Coronary artery (tissue), 2 donors: ENCODE results near the gene VSIR.
A peak's percentile ranks its signal among the peaks of the same experiment; 100 is the strongest.

Experiments
- DNase-seq: peaks from one replicate; pipeline ENCODE4 v3.0.0-alpha.2; 2017; ENCODE audit warnings: low spot score
- H3K27ac ChIP-seq, 2 donors: fragments of 200-600 bp; sonication (generic); one replicate each; pipeline ENCODE4 v1.5.1; 2016 to 2019
- H3K4me3 ChIP-seq: fragments of 200-600 bp; sonication (generic); 2 replicates; pipeline ENCODE4 v1.5.1; 2016; ENCODE audit warnings: mild to moderate bottlenecking, moderate library complexity
- CTCF ChIP-seq: fragments of 200-600 bp; sonication (generic); IDR thresholded peaks from one replicate; pipeline ENCODE4 v1.5.1; 2019; ENCODE audit warnings: antibody characterized with exemption

Gene VSIR

GRCh38 chr10:71754562-71754961 lies 18.8 kb downstream of the VSIR start:
- Histone ChIP-seq H3K4me3 (no peak overlapping the region), H3K27ac (peak overlapping the region in 1 of 2 donors; percentile 4)
- no peak for DNase-seq
- no peak for TF ChIP-seq CTCF

GRCh38 chr10:71753960-71754505 lies 19.3 kb downstream of the VSIR start:
- H3K4me3 ChIP-seq, result no peak overlapping the region
- TF ChIP-seq CTCF, result no peak
- peak overlapping the region in 1 of 2 donors; percentile 4 for H3K27ac ChIP-seq
- DNase-seq, result no peak

GRCh38 chr10:71753091-71753959 lies 20.0 kb downstream of the VSIR start:
- no peak for TF ChIP-seq CTCF
- DNase-seq, result no peak
- H3K27ac ChIP-seq, result peak overlapping the region in 1 of 2 donors; percentile 4
- no peak overlapping the region for H3K4me3 ChIP-seq

GRCh38 chr10:71752391-71753090 lies 20.8 kb downstream of the VSIR start:
- no peak overlapping the region for H3K4me3 ChIP-seq
- H3K27ac ChIP-seq, result peak overlapping the region in 1 of 2 donors; percentile 2
- DNase-seq, result no peak
- no peak for TF ChIP-seq CTCF

- H3K27ac ChIP-seq, result peak overlapping the region in 1 of 2 donors; percentile 82
- no peak for DNase-seq
- no peak for TF ChIP-seq CTCF
- no peak overlapping the region for H3K4me3 ChIP-seq
Observed at GRCh38 chr10:71751515-71752224, 21.6 kb downstream of the VSIR start.

GRCh38 chr10:71750986-71751385 lies 22.3 kb downstream of the VSIR start:
- no peak for TF ChIP-seq CTCF
- no peak overlapping the region for H3K4me3 ChIP-seq
- no peak for DNase-seq
- peak overlapping the region in 1 of 2 donors; percentile 82 for H3K27ac ChIP-seq
